ENCODE results near the gene MSANTD2.
A peak's percentile ranks its signal among the peaks of the same experiment; 100 is the strongest.

The MSANTD2 gene

DNA sequence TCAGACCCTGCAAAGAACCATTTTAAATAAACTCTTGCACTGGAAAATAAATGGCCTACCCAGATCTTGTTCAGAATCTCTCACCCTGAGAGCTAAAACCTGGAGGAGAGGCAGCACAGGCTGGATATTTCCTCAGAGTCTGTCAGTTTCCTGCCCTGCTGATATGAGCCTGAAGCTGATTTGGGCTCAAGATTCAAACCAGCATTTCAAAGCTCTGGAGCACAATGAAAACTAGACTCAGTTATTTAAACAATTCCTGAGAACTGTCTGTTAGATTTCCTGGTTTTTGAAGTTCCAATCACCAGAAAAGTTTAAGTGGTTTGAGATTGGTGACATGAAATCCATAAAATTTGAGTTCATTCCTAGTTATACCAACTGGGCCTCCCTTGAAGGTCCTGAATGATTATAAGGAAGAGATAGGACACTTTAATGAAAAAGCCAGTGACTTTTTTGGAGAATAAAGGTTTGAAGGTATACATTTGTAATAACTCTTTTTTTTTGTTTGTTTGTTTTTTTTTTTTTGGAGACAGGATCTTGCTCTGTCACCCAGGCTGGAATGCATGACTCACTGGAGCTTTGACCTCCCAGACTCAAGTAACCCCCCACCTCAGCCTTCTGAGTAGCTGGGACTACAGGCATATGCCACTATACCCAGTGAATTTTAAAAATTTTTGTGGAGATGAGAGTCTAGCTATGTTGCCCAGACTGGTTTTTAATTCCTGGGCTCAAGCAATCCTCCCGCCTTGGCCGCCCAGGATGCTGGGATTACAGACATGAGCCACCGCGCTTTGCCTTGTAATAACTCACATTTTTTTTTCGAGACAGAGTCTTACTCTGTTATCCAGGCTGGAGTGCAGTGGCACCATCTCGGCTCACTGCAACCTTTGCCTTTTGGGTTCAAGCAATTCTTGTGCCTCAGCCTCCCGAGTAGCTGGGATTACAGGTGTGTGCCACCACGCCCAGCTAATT lies 30.1 kb downstream of the MSANTD2 start:
- DNase-seq = no peak

GRCh38 chr11:124768914-124769313 lies 31.3 kb downstream of the MSANTD2 start:
- no peak for DNase-seq

DNA sequence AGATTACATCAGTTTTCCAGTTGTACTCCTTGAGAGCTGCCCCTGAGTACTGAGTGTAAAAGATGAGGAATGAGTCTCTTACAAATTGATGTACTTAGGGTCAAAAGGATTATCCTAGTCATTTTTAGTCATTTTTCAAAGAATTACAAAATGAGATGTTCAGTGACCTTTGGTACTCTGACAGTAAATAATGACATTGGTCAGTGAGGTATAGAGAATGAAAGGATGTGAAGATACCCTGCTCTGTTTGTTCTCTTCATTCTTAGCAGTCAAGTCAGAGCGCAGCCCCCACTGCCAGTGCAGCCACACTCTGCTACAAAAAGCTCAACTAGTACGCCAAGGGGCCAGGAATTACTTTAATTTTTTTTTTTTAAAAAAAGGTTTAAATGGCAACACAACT lies 34.0 kb downstream of the MSANTD2 start:
- DNase-seq = no peak

DNA sequence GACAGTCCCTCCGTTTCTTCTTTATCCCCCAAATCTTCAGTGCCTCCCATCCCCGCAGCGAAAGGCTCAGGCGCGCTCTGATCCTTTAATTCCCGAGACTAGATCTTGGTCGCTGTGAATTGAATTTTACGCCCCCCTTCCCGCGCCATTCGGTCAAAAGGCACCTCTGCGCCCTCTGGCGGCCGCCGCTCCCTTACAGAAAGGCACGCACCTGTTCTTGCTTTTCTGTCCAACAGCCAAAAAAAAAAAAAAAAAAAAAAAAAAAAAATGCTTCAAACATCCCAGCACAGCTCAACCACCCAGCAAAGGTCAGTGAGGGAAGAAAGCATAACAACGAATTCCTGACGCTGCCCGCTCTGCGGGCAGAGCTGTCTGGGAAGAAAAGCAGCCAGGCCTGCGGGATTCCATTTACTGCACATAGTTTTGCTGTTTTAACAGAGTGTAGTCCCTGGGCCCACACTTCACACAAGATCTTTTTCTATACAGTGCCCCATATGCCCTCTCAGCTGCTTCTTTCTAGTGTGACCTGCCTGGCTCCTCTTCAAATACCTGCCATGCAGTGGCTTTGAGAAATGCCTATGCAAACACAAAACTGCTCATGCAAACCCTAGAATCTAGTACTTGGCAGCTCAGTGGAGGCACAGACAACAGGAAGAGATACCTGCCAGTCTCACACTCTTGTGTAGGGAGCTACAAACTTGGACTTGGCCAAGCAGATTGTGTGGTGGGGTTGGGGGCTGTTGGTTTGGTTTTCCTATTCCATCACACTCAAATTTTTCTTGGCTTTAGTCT lies 36.9 kb downstream of the MSANTD2 start:
- peak; percentile 90 for DNase-seq

DNA sequence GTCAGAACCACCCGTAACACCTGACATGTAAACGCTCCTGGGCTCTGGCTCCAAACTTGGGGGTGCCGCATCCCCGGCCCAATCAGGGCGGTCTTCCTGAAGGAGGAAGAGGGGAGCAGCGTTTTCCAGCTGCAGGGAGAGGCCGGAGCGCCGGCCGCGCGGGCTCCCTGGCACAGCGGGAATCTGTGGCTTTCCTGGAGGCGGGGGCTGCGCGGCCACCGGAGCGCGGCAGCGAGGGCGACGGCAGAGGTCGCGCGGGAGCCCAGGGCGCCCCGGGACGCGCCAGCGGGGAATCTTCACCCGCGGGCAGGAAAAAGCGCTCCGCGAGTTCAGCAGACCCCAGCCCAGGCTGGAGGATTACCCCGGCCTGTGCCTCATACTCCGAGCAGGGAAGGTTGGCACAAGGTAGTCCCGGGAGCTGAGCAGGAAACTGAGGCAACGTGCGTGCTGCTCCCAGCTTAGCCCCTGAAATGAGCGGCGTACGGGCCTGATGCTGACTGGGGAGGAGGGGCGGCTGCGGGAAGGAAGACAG lies 37.5 kb downstream of the MSANTD2 start:
- DNase-seq = no peak

GRCh38 chr11:124762105-124762623 lies 38.0 kb downstream of the MSANTD2 start, which contains the start of gene ESAM:
Gene ESAM (minus strand): TSS chr11:124762290. CDS start chr11:124762154, 136 bp downstream.
- no peak for DNase-seq

- DNase-seq = no peak
Observed at GRCh38 chr11:124761301-124762104, 38.7 kb downstream of the MSANTD2 start.

DNA sequence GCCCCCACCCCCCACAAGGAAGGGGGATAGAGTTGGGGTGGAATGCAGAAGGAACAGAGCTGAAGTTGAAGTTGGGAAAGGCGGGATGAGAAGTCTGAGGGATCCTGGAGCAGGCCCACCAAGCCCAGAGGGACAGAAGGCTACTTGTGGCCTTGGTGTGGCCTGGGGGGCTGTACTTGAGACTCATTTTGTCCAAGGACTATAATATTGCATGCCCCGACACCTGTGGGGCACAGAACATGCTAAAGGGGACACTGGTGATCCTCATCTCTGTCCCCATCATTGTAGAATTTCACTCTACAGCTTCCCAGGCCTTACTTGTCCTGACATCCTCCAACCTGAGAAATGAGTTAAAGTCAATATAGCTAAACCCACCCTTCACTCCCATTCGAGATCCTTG lies 39.4 kb downstream of the MSANTD2 start:
- no peak for DNase-seq

DNA sequence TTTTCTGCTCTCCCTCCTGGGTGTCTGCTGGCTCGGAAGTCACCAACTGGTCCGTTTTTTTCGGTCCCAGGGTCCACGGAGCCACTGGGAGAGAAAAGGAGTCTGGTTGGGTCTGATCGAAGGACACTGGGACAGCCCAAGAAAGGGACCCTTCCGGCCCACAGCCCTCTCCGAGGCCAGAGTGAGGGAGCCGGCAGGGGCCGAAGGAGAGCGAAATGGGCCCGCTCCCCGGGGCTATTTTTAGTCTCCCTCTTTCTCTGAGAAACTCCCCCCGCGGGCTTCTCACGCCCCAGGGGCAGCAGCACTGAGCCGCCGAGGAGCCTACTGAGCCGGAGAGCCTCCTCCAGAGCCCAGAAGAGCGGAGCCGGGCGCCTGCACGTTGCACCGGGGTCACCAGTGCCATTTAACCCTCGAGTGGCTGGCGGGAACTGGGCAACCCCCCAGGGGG lies 40.0 kb downstream of the MSANTD2 start:
- DNase-seq = no peak

- no peak for DNase-seq
Observed at GRCh38 chr11:124759266-124760204, 40.7 kb downstream of the MSANTD2 start.

- peak; percentile 70 for DNase-seq
Observed at GRCh38 chr11:124758355-124759265, 41.6 kb downstream of the MSANTD2 start.

DNA sequence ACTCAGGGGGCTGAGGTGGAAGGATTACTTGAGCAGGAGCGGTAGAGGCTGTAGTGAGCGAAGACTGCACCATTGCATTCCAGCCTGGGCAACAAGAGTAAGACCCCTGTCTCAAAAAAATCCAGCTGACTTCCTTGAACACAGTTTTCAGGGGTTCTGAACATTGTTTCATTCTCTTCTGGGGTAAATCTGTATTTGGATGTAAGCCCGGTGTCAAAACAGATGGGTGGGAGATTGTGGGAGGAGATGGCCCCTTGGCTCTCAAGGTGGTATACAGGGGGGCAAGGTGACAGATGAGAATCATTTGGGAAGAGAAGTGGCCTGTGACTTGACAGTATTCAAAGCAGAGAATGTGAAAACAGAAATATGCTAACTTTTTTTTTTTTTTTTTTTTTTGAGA lies 42.9 kb downstream of the MSANTD2 start:
- no peak for DNase-seq

DNA sequence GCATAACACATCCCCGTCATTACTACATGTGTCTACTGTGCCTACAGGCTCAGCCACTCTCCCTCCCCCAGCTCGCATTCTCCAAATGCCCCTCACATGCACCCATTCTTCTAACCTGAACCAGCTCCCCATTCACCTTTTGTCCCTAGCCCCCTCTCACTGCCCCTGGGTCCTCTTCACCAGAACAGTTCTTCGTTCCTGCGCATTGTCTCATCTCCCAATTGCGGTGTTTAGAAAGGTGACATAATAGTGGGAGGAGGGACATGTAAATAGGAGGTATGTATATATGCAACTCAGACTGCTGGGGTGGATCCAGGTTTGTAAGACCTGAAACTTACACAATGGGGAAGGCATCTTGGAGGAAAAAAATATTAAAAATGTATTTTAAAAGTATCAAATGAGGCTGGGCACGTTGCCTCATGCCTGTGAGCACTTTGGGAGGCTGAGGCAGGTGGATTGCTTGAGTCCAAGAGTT lies 43.4 kb downstream of the MSANTD2 start:
- no peak for DNase-seq

- no peak for DNase-seq
Observed at GRCh38 chr11:124756033-124756752, 44.0 kb downstream of the MSANTD2 start.

GRCh38 chr11:124754710-124755109 lies 45.5 kb downstream of the MSANTD2 start:
- no peak for DNase-seq

- no peak for DNase-seq
Observed at GRCh38 chr11:124754309-124754708, 45.9 kb downstream of the MSANTD2 start.

GRCh38 chr11:124753624-124754023 lies 46.6 kb downstream of the MSANTD2 start:
- no peak for DNase-seq

DNA sequence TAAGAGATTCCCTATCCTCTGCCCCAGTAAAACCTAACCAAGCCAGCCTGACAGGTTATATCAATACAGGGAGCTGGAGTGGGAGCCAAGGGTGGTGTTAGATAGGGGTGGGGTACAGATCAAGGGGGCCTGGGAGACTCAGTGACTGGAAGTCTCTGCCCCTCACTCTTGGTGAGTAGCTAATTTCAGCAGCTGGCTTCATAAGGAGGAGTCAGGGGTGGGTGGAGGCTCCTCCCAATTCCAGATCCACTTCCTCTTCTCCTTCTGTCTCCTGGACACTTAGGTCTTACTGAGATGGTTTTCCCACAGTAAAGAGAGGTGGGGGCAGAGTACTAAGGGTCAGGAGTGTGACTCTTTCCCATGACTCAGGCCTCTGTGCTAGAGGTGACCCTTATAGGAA lies 47.0 kb downstream of the MSANTD2 start:
- DNase-seq = no peak

DNA sequence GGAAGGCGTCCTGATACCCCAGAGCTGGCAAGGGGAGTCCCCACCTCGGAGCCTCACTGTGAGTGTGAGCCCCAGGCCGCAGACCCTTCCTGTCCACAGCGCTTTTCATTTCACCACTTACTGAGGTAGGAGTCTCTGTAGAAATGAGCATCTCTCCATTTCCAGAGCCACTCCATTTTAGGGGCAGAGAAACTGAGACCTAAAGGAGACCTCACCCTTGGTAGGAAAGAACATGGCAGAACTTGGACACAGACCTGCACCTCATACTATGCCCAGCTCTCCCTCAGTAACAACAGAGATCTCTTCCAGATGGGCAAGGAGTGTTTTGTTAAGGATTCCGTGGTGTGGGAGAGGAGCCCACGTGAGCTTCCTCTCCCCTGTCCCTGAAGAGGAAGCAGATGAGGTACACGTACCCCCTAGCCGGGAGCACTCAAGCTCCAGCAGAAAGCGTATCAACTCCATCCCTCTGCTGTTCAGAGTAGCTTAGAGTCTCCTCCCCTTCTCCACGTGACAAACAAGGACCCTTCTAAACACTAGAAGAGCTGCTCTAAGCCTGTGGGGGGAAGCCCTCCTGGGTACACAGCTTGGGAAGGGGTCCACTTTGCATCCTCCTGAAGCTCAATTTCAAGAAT lies 47.6 kb downstream of the MSANTD2 start:
- no peak for DNase-seq

Measured in right hindlimb (tissue), 1 donor.